MM.1S (cell line): ENCODE results near the gene APBB2.

Experiments used
- CTCF ChIP-seq: fragments of 300-600 bp; sonication (generic); IDR thresholded peaks from 2 replicates; pipeline ENCODE4 v1.5.1; 2016; ENCODE audit warnings: antibody characterized with exemption, low read length, mixed read lengths
- EZH2 ChIP-seq: fragments of 300-600 bp; sonication (generic); optimal IDR thresholded peaks from 2 replicates; pipeline ENCODE3; 2017; ENCODE audit warnings: low read depth, mild to moderate bottlenecking, antibody characterized with exemption, low read length, mixed read lengths
- EZH2phosphoT487 ChIP-seq: fragments of 300-600 bp; sonication (generic); IDR thresholded peaks from 2 replicates; pipeline ENCODE4 v1.6.1; 2018; ENCODE audit warnings: antibody characterized with exemption, low read length

- no peak for TF ChIP-seq CTCF
- no peak for TF ChIP-seq EZH2
- TF ChIP-seq EZH2phosphoT487: no peak
Observed at GRCh38 chr4:41169256-41169800, 45.0 kb downstream of the APBB2 start.
